A549 (cell line): Measurements from ENCODE around the gene PARP12. TPM values are rescaled to one million over a fixed set of nuclear protein-coding genes. Genes with fewer than 3 reads are reported as not detected.

Experiments
- ATAC-seq, 2 experiments: fragments of 200-7000 bp in 1 of 2; fragments of >200 bp in 1 of 2; cut with Nextera tagmentation in 1 of 2; cut with Tn5 transposase in 1 of 2; 3 replicates each; pipeline versions ENCODE4 v1.8.0 to v1.9.1; 2018 to 2020; ENCODE audit warnings: mild to moderate bottlenecking in 1 of 2, moderate library complexity in 1 of 2
- CTCF ChIA-PET: fragments of 300-600 bp; sonication (Branson Sonifier 250); formaldehyde crosslinking; extraction: SDS; loops from one replicate; lab custom pipeline; 2021; ENCODE audit warnings: antibody characterized with exemption, inconsistent platforms; lab: Yijun Ruan, JAX
- POLR2A ChIA-PET: fragments of 350-600 bp; formaldehyde crosslinking; extraction: SDS; loops from one replicate; lab custom pipeline; 2021; ENCODE audit warnings: antibody characterized with exemption, inconsistent platforms; lab: Yijun Ruan, JAX
- DNase-seq, 2 experiments: peaks; one replicate each; pipeline versions ENCODE4 v3.0.0 to v3.0.0-alpha.2; 2011 to 2016; ENCODE audit warnings: low read depth in 1 of 2, low spot score in 1 of 2
- FAIRE-seq: peaks from 2 replicates; lab custom pipeline; 2011; peaks lifted over from hg19 to GRCh38; lab: Jason Lieb, UNC
- H3K27ac ChIP-seq, 2 experiments: fragments of >200 bp; sonication (Bioruptor Twin); formaldehyde crosslinking; 3 replicates each; pipeline ENCODE4 v1.5.1; 2016 to 2017
- H3K4me1 ChIP-seq: fragments of >200 bp; sonication (Bioruptor Twin); formaldehyde crosslinking; 3 replicates; pipeline ENCODE4 v1.6.1; 2016
- H3K4me2 ChIP-seq: fragments of >200 bp; sonication (Bioruptor Twin); formaldehyde crosslinking; 3 replicates; pipeline ENCODE4 v1.6.1; 2016
- H3K4me3 ChIP-seq: fragments of >200 bp; sonication (Bioruptor Twin); formaldehyde crosslinking; 3 replicates; pipeline ENCODE4 v1.5.1; 2016
- H3K9me3 ChIP-seq: fragments of >200 bp; sonication (Bioruptor Twin); formaldehyde crosslinking; 3 replicates; pipeline ENCODE4 v1.6.1; 2016
- CBX8 ChIP-seq: fragments of 200-600 bp; sonication (generic); IDR thresholded peaks from 2 replicates; pipeline ENCODE4 v1.6.1; 2016
- CHD2 ChIP-seq: fragments of 150-350 bp; IDR thresholded peaks from 2 replicates; pipeline ENCODE4 v1.6.1; 2014; ENCODE audit warnings: low read length; ENCODE audit not compliant: partially characterized antibody
- CHD4 ChIP-seq: fragments of 200-600 bp; sonication (generic); IDR thresholded peaks from 2 replicates; pipeline ENCODE4 v1.6.1; 2016; ENCODE audit warnings: antibody characterized with exemption, mild to moderate bottlenecking, borderline replicate concordance
- EHF ChIP-seq: fragments of 250-450 bp; sonication (Bioruptor Pico); IDR thresholded peaks from 2 replicates; pipeline ENCODE4 v1.5.0; 2020; ENCODE audit warnings: mild to moderate bottlenecking
- FOSL2 ChIP-seq, 2 experiments: fragments of 450-650 bp in 1 of 2; fragments of >200 bp in 1 of 2; sonication (Bioruptor Twin) in 1 of 2; formaldehyde crosslinking; IDR thresholded peaks; 2 replicates each; pipeline versions ENCODE4 v1.5.0 to v1.6.1; 2016 to 2020; ENCODE audit warnings: mild to moderate bottlenecking in 1 of 2, moderate library complexity in 1 of 2
- FOXS1 ChIP-seq: fragments of 250-450 bp; sonication (Bioruptor Pico); IDR thresholded peaks from 2 replicates; pipeline ENCODE4 v1.5.0; 2020; ENCODE audit warnings: mild to moderate bottlenecking, moderate library complexity
- HEYL ChIP-seq: fragments of 250-450 bp; sonication (Bioruptor Pico); IDR thresholded peaks from 2 replicates; pipeline ENCODE4 v1.8.0; 2021; ENCODE audit warnings: mild to moderate bottlenecking, moderate library complexity
- HOXB13 ChIP-seq: fragments of 250-450 bp; sonication (Bioruptor Pico); IDR thresholded peaks from 2 replicates; pipeline ENCODE4 v1.5.0; 2020; ENCODE audit warnings: low read depth, mild to moderate bottlenecking, moderate library complexity
- KDM5A ChIP-seq: fragments of 200-600 bp; sonication (generic); IDR thresholded peaks from 2 replicates; pipeline ENCODE4 v1.6.1; 2016; ENCODE audit warnings: antibody characterized with exemption, mild to moderate bottlenecking
- MYC ChIP-seq: IDR thresholded peaks from 2 replicates; pipeline ENCODE4 v1.6.1; 2012; ENCODE audit warnings: mild to moderate bottlenecking, inconsistent platforms, low read length, improper control_type of control experiment, borderline replicate concordance
- NR3C1 ChIP-seq: fragments of >200 bp; sonication (Bioruptor Twin); formaldehyde crosslinking; IDR thresholded peaks from 3 replicates; pipeline ENCODE4 v1.6.1; 2017
- POLR2AphosphoS2 ChIP-seq: conservative IDR thresholded peaks from 2 replicates; pipeline ENCODE4 v1.6.1; 2012; ENCODE audit warnings: low read length, improper control_type of control experiment, inconsistent platforms
- RAD21 ChIP-seq, 2 experiments: fragments of >200 bp in 1 of 2; sonication (Bioruptor Twin) in 1 of 2; formaldehyde crosslinking in 1 of 2; IDR thresholded peaks in 1 of 2; conservative IDR thresholded peaks in 1 of 2; 2 replicates in 1 of 2; 3 replicates in 1 of 2; pipeline ENCODE4 v1.6.1; 2012 to 2018; ENCODE audit warnings: inconsistent platforms in 1 of 2
- SREBF2 ChIP-seq: fragments of 450-650 bp; IDR thresholded peaks from 2 replicates; pipeline ENCODE4 v1.6.1; 2014; ENCODE audit warnings: mild to moderate bottlenecking, moderate library complexity
- TFCP2L1 ChIP-seq: fragments of 250-450 bp; sonication (Bioruptor Pico); IDR thresholded peaks from 2 replicates; pipeline ENCODE4 v1.5.0; 2021; ENCODE audit warnings: mild to moderate bottlenecking
- TP53 ChIP-seq: fragments of 250-450 bp; sonication (Bioruptor Pico); IDR thresholded peaks from 2 replicates; pipeline ENCODE4 v1.5.0; 2021; ENCODE audit warnings: mild to moderate bottlenecking, moderate library complexity
- ZC3H11A ChIP-seq: fragments of 450-650 bp; IDR thresholded peaks from 2 replicates; pipeline ENCODE4 v1.6.1; 2014; ENCODE audit warnings: antibody characterized with exemption, mild to moderate bottlenecking
- ZNF302 ChIP-seq: fragments of 250-450 bp; sonication (Bioruptor Pico); IDR thresholded peaks from 2 replicates; pipeline ENCODE4 v1.9.0; 2021; ENCODE audit warnings: inconsistent platforms, mild to moderate bottlenecking, moderate library complexity
- ZSCAN20 ChIP-seq: fragments of 250-450 bp; sonication (Bioruptor Pico); IDR thresholded peaks from 2 replicates; pipeline ENCODE4 v1.8.0; 2022; ENCODE audit warnings: mild to moderate bottlenecking, moderate library complexity
- WGBS: methylation state at CpG from one replicate; pipeline ENCODE4 v1.1.6; 2017; ENCODE audit errors: missing lambda C conversion rate; 5-methylcytosine and 5-hydroxymethylcytosine counted together
- polyA plus RNA-seq, 4 experiments: library from polyadenylated mRNA; depleted of rRNA in 3 of 4; stranded (reverse); fragments of >200 nt; fragmentation: RNase III in 1 of 4; extraction: RNeasy Plus Mini Kit Qiagen cat#74134 plus additional on column Dnase treatment in 1 of 4; gene quantifications; 2 replicates in 3 of 4; 3 replicates in 1 of 4; pipeline ENCODE4 v1.2.3, GENCODE V29; 2011 to 2017
- TF ChIP-seq, protein P1 (sequence below): fragments of 250-450 bp; sonication (Bioruptor Pico); IDR thresholded peaks from 2 replicates; pipeline ENCODE4 v1.5.0; 2021; ENCODE audit warnings: mild to moderate bottlenecking, moderate library complexity, borderline replicate concordance
- TF ChIP-seq, protein P2 (sequence below): fragments of >200 bp; sonication (Bioruptor Twin); formaldehyde crosslinking; IDR thresholded peaks from 3 replicates; pipeline ENCODE4 v1.5.1; 2016

The PARP12 gene
- polyA plus RNA-seq, 2 of the 4 experiments (the other 2 are of a cell fraction): 10.0 to 16.0 TPM

DNA sequence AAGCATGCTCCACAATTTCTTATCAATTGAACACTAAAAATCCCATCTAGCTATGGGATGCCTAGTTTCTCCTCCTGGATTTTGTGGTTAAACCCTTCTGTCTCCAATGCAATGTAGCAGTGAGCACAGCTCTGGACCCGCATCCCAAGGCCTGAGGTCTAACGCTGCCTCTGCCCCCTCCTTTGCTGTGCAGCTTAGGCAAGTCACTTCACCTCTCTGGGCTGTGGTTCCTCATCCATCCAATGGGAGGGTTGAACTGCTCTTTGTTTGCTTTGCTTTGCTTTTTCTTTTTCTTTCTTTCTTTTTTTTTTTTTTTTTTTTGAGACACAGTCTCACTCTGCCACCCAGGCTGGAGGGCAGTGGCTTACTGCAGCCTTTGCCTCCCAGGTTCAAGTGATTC lies 69.2 kb downstream of the PARP12 start:
- POLR2A ChIA-PET: no interaction called here

DNA sequence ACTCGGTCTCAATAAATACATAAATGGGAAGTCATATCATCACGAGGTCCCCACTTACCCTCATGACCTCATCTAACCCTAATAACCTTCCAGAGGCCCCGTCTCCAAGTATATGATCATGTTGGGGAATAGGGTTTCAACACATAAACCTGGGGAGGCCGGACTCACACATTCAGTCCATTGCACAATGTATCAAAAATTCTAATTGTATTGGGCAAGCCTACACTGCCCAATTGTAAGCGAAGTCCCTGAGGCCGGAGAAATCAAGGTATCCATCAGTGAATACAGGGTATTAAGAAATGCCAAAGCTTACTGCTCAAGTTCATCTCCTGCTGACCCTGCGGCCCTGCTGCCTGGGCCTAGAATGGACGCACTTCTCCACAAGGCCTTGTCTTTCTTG lies 69.6 kb downstream of the PARP12 start:
- no peak for DNase-seq
- POLR2A ChIA-PET: no interaction called here
- CTCF ChIA-PET: interaction anchor here (1.2 to 3.7 kb wide), 5 partner anchors 11 to 374 kb away, joined by 3 to 32 read pairs (median 15); no protein-coding TSS in a partner anchor
- Histone ChIP-seq H3K4me3 (no peak overlapping the region), H3K4me1 (peaks cover 17% of the 10 kb centered on the region), H3K9me3 (no peaks in the 10 kb centered on the region), H3K4me2 (no peak overlapping the region), H3K27ac (no peak overlapping the region)
- no peak for FAIRE-seq
- no peak for TF ChIP-seq HOXB13 (CRISPR knock-in tag)
- TF ChIP-seq, protein P1, sequence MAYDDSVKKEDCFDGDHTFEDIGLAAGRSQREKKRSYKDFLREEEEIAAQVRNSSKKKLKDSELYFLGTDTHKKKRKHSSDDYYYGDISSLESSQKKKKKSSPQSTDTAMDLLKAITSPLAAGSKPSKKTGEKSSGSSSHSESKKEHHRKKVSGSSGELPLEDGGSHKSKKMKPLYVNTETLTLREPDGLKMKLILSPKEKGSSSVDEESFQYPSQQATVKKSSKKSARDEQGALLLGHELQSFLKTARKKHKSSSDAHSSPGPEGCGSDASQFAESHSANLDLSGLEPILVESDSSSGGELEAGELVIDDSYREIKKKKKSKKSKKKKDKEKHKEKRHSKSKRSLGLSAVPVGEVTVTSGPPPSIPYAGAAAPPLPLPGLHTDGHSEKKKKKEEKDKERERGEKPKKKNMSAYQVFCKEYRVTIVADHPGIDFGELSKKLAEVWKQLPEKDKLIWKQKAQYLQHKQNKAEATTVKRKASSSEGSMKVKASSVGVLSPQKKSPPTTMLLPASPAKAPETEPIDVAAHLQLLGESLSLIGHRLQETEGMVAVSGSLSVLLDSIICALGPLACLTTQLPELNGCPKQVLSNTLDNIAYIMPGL (CRISPR knock-in tag): no peak
- ATAC-seq: no peak
- WGBS: 89% methylated on average over 8 of the region's 8 CpGs

More for the DNA sequence above, 69.2 kb downstream of the PARP12 start:
- no peak for ATAC-seq
- Histone ChIP-seq H3K27ac (no peak overlapping the region), H3K4me1 (peaks cover 17% of the 10 kb centered on the region), H3K4me3 (no peak overlapping the region), H3K9me3 (no peaks in the 10 kb centered on the region), H3K4me2 (no peak overlapping the region)
- CTCF ChIA-PET: interaction anchor here (1.2 to 3.7 kb wide), 5 partner anchors 11 to 375 kb away, joined by 3 to 32 read pairs (median 15); no protein-coding TSS in a partner anchor
- TF ChIP-seq CHD2 (no peak), ZSCAN20 (CRISPR knock-in tag) (no peak), FOSL2 (IDR thresholded peaks at IDR 0.05) (no peak), FOSL2 (CRISPR knock-in tag; IDR thresholded peaks at IDR 0.05) (no peak), NR3C1 (no peak), MYC (no peak), CBX8 (no peak), TFCP2L1 (no peak), HEYL (CRISPR knock-in tag) (no peak), POLR2AphosphoS2 (no peak), SREBF2 (no peak), ZNF302 (CRISPR knock-in tag) (no peak), CHD4 (no peak)
- TF ChIP-seq, protein P2, sequence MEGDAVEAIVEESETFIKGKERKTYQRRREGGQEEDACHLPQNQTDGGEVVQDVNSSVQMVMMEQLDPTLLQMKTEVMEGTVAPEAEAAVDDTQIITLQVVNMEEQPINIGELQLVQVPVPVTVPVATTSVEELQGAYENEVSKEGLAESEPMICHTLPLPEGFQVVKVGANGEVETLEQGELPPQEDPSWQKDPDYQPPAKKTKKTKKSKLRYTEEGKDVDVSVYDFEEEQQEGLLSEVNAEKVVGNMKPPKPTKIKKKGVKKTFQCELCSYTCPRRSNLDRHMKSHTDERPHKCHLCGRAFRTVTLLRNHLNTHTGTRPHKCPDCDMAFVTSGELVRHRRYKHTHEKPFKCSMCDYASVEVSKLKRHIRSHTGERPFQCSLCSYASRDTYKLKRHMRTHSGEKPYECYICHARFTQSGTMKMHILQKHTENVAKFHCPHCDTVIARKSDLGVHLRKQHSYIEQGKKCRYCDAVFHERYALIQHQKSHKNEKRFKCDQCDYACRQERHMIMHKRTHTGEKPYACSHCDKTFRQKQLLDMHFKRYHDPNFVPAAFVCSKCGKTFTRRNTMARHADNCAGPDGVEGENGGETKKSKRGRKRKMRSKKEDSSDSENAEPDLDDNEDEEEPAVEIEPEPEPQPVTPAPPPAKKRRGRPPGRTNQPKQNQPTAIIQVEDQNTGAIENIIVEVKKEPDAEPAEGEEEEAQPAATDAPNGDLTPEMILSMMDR: no peak
- FAIRE-seq: no peak
- DNase-seq: no peak
- 97% methylated on average over 2 of the region's 2 CpGs for WGBS

DNA sequence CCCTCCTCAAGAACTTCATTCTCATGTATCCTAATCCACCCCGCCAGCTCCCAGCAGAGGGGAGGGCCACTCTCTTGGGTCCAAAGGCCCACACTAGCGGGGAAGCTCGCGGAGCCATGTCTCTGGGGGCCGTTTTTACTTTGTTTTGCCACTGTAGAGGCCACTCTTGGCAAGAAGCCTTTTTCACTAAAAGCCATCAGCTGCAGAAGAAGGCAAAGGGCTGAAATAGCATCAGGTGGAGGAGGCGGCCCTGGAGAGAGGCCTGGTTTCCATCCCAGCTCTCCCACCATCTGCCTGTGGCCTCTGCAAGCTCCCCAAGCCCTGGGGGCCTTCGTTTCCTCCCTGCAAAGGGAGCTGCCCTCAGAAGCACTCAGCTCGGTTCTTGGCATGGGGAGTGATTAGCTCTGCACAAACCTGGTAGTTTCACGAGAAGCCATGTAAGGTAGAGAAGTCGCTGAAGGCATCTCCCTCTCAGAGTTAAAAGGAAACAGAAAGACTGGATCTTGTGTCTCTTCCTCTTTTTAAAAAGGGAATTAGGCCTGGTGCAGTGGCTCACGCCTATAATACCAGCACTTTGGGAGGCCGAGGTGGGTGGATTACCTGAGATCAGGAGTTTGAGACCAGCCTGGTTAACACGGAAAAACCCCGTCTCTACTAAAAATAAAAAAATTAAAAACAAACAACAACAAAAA lies 70.3 kb downstream of the PARP12 start:
- Histone ChIP-seq H3K4me1 (peaks cover 17% of the 10 kb centered on the region), H3K4me3 (no peak overlapping the region), H3K9me3 (no peaks in the 10 kb centered on the region), H3K27ac (no peak overlapping the region), H3K4me2 (no peak overlapping the region)
- WGBS: 87% methylated on average over 14 of the region's 14 CpGs
- ChIA-PET POLR2A (no interaction called here), CTCF (interaction anchor here (0.6 to 3.7 kb wide), 6 partner anchors 12 to 462 kb away, joined by 3 to 32 read pairs (median 10); no protein-coding TSS in a partner anchor)
- ATAC-seq (no peak), FAIRE-seq (no peak), DNase-seq (no peak)
- TF ChIP-seq FOXS1 (CRISPR knock-in tag) (no peak), EHF (no peak), KDM5A (no peak), SREBF2 (no peak), TP53 (no peak), ZC3H11A (no peak), RAD21 (conservative IDR thresholded peaks at IDR 0.05 in 1 of 2, IDR thresholded peaks at IDR 0.05 in 1 of 2) (no peak), MYC (no peak)
